Natural killer cell (primary cell): Measurements from ENCODE around the gene BICD1. TPM values are rescaled to one million over a fixed set of nuclear protein-coding genes. Genes with fewer than 3 reads are reported as not detected.

Experiments
- ATAC-seq, 3 donors: fragments of 150-1000 bp in 2 of 3; fragments of 200-7000 bp in 1 of 3; cut with Tn5 transposase; 1 replicate in 1 of 3; 2 replicates in 2 of 3; pipeline ENCODE4 v1.10.0; 2021; ENCODE audit warnings: mild to moderate bottlenecking in 2 of 3, moderate library complexity in 2 of 3
- DNase-seq, 2 donors: peaks; one replicate each; pipeline versions ENCODE4 v3.0.0 to v3.0.0-alpha.2; 2013 to 2021; ENCODE audit warnings: mixed read lengths in 1 of 2
- H3K27ac ChIP-seq: one replicate; pipeline ENCODE4 v1.5.1; 2013; ENCODE audit warnings: mild to moderate bottlenecking, low read length
- H3K27me3 ChIP-seq: one replicate; pipeline ENCODE4 v1.6.1; 2013; ENCODE audit warnings: low read length; ENCODE audit not compliant: control insufficient read depth, insufficient read depth
- H3K36me3 ChIP-seq: one replicate; pipeline ENCODE4 v1.6.1; 2013; ENCODE audit warnings: low read length; ENCODE audit not compliant: control insufficient read depth, insufficient read depth
- H3K4me1 ChIP-seq: one replicate; pipeline ENCODE4 v1.6.1; 2013; ENCODE audit warnings: low read length; ENCODE audit not compliant: control insufficient read depth, insufficient read depth
- H3K4me3 ChIP-seq: one replicate; pipeline ENCODE4 v1.5.1; 2013; ENCODE audit warnings: low read length
- H3K9me3 ChIP-seq: one replicate; pipeline ENCODE4 v1.6.1; 2013; ENCODE audit warnings: low read length; ENCODE audit not compliant: control insufficient read depth, insufficient read depth
- H3K27ac Mint-ChIP-seq, 2 donors: one replicate each; pipeline ENCODE4 v1.8.0; 2022; ENCODE audit warnings: mild to moderate bottlenecking in 2 of 2, mixed read lengths in 2 of 2, moderate library complexity in 1 of 2
- H3K27me3 Mint-ChIP-seq, 2 donors: one replicate each; pipeline ENCODE4 v1.8.0; 2022; ENCODE audit warnings: low read depth in 2 of 2, mixed read lengths in 2 of 2
- H3K36me3 Mint-ChIP-seq: one replicate; pipeline ENCODE4 v1.8.0; 2022; ENCODE audit warnings: mixed read lengths
- H3K4me1 Mint-ChIP-seq, 2 donors: one replicate each; pipeline ENCODE4 v1.8.0; 2022; ENCODE audit warnings: mixed read lengths in 2 of 2
- H3K4me3 Mint-ChIP-seq: one replicate; pipeline ENCODE4 v1.8.0; 2022; ENCODE audit warnings: mild to moderate bottlenecking, moderate library complexity, mixed read lengths
- H3K9me3 Mint-ChIP-seq, 2 donors: one replicate each; pipeline ENCODE4 v1.8.0; 2022; ENCODE audit warnings: mixed read lengths in 2 of 2
- CTCF ChIP-seq: fragments of 200-600 bp; IDR thresholded peaks from one replicate; pipeline ENCODE4 v1.8.0; 2022; ENCODE audit warnings: antibody characterized with exemption
- WGBS: methylation state at CpG from one replicate; pipeline ENCODE4 v1.1.7; 2013; ENCODE audit warnings: missing lambda C conversion rate; ENCODE audit not compliant: insufficient coverage; 5-methylcytosine and 5-hydroxymethylcytosine counted together
- intact Hi-C: fragments of 100-400 bp; cut with micrococcal nuclease; formaldehyde crosslinking; loops from one replicate; pipeline ENCODE4 v1.14.2; 2022
- total RNA-seq, 4 donors: library from RNA; stranded (reverse); fragments of 120-200 nt in 1 of 4; gene quantifications; one replicate each; pipeline versions ENCODE4 v1.2.3 to v1.2.4, GENCODE V29; 2013 to 2022

Gene BICD1
- total RNA-seq, 3 donors from 2014 or later (not counting 1 experiment from before 2014, with no cell fraction given): 10.0 to 16.0 (median 15.5) TPM

DNA sequence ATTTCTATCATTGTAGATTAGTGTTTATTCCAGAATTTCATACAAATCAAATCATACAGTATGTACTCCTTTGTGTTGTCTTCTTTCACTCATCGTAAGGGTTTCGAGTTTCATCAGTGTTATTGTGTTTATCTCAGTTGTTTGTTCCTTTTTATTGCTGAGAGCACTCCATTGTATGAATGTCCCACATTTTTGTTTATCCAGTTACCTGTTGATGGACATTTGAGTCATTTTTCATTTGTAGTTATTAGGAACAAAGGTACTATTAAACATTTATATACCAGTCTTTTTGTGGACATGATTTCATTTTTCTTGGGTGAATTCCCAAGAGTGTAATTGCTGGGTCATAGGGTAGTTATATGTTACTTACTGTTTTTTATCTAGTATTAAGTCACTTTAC, 70.0 kb downstream of the BICD1 start:
- no peaks in the 10 kb centered on the region for H3K4me1 ChIP-seq
- Mint-ChIP-seq H3K4me1 (peaks cover 0 to 5% of the 10 kb centered on the region in 2 donors), H3K27me3 (no peaks in the 10 kb centered on the region), H3K27ac (no peak overlapping the region), H3K9me3 (no peaks in the 10 kb centered on the region), H3K36me3 (no peaks in the 10 kb centered on the region), H3K4me3 (no peak overlapping the region)
- no peak overlapping the region for H3K27ac ChIP-seq
- TF ChIP-seq CTCF: no peak
- no CpG with 5 or more reads among the region's 2 CpGs for WGBS
- no peaks in the 10 kb centered on the region for H3K27me3 ChIP-seq
- DNase-seq (no peak), ATAC-seq (no peak)
- no peaks in the 10 kb centered on the region for H3K36me3 ChIP-seq
- H3K4me3 ChIP-seq: no peak overlapping the region
- intact Hi-C loops: no loop called here
- H3K9me3 ChIP-seq: no peaks in the 10 kb centered on the region

- intact Hi-C loops: no loop called here
- peaks cover 0 to 5% of the 10 kb centered on the region in 2 donors for H3K4me1 Mint-ChIP-seq
- Histone ChIP-seq H3K27ac (no peak overlapping the region), H3K4me3 (no peak overlapping the region), H3K9me3 (no peaks in the 10 kb centered on the region), H3K27me3 (no peaks in the 10 kb centered on the region), H3K4me1 (no peaks in the 10 kb centered on the region), H3K36me3 (no peaks in the 10 kb centered on the region)
- ATAC-seq (no peak), DNase-seq (no peak)
- no peaks in the 10 kb centered on the region for H3K9me3 Mint-ChIP-seq
- no peak overlapping the region for H3K4me3 Mint-ChIP-seq
- TF ChIP-seq CTCF: no peak
- 96% methylated on average over 6 of the region's 6 CpGs for WGBS
- H3K36me3 Mint-ChIP-seq: no peaks in the 10 kb centered on the region
- no peaks in the 10 kb centered on the region for H3K27me3 Mint-ChIP-seq
- H3K27ac Mint-ChIP-seq: no peak overlapping the region
Measured at GRCh38 chr12:32178341-32179010, 71.8 kb downstream of the BICD1 start.

GRCh38 chr12:32179011-32179395, 72.4 kb downstream of the BICD1 start:
- Histone ChIP-seq H3K4me1 (no peaks in the 10 kb centered on the region), H3K36me3 (no peaks in the 10 kb centered on the region), H3K27ac (no peak overlapping the region), H3K9me3 (no peaks in the 10 kb centered on the region), H3K27me3 (no peaks in the 10 kb centered on the region), H3K4me3 (no peak overlapping the region)
- ATAC-seq (no peak), DNase-seq (no peak)
- 75% methylated on average over 4 of the region's 6 CpGs for WGBS
- Mint-ChIP-seq H3K36me3 (no peaks in the 10 kb centered on the region), H3K9me3 (no peaks in the 10 kb centered on the region), H3K27me3 (no peaks in the 10 kb centered on the region), H3K4me3 (no peak overlapping the region), H3K4me1 (peaks cover 0 to 5% of the 10 kb centered on the region in 2 donors), H3K27ac (no peak overlapping the region)
- TF ChIP-seq CTCF: no peak
- intact Hi-C loops: no loop called here
